ENCODE data around the gene TSPAN9.

- TF ChIP-seq EZH2 (IDR thresholded peaks at IDR 0.05) (no peak), POLR2AphosphoS5 (IDR thresholded peaks at IDR 0.05; ENCODE audit: borderline replicate concordance, low read depth, low read length) (no peak)
Observed at GRCh38 chr12:3081886-3082285, 4.7 kb downstream of the TSPAN9 start.

All from SK-N-MC (cell line).